ENCODE results near the gene CPED1. TPM values are rescaled to one million over a fixed set of nuclear protein-coding genes. Genes with fewer than 3 reads are reported as not detected.

CPED1 gene
- total RNA-seq, 2 experiments from 2014 or later, result not detected

GRCh38 chr7:121082400-121083101, 94.0 kb downstream of the CPED1 start:
- intact Hi-C loops (cut with micrococcal nuclease), result loop anchor here (5.0 kb wide), 1 partner anchor 225 kb away; the partner anchor contains the start of gene TSPAN12
- Mint-ChIP-seq H3K9me3 (no peaks in the 10 kb centered on the region), H3K27me3 (ENCODE audit: low read depth) (peaks cover 4% of the 10 kb centered on the region), H3K27ac (no peak overlapping the region), H3K4me3 (no peak overlapping the region), H3K36me3 (ENCODE audit: low read depth) (no peaks in the 10 kb centered on the region), H3K4me1 (ENCODE audit: low read depth) (no peaks in the 10 kb centered on the region)
- DNase-seq, result no peak
- CTCF ChIA-PET, result interaction anchor here (0.7 to 3.2 kb wide), 8 partner anchors 20 to 291 kb away, joined by 3 to 36 read pairs (median 6); partner anchors contain the start of gene CPED1

- H3K4me3 Mint-ChIP-seq, result no peak overlapping the region
- CTCF ChIA-PET, result interaction anchor here (0.9 to 3.2 kb wide), 5 partner anchors 81 to 292 kb away, joined by 5 to 36 read pairs (median 9); partner anchors contain the start of gene CPED1
- intact Hi-C loops (cut with micrococcal nuclease), result loop anchor here (5.0 kb wide), 1 partner anchor 226 kb away; the partner anchor contains the start of gene TSPAN12
- H3K36me3 Mint-ChIP-seq (ENCODE audit: low read depth), result no peaks in the 10 kb centered on the region
- DNase-seq, result no peak
- H3K27ac Mint-ChIP-seq, result no peak overlapping the region
- no peaks in the 10 kb centered on the region for H3K9me3 Mint-ChIP-seq
- H3K27me3 Mint-ChIP-seq (ENCODE audit: low read depth), result peaks cover 4% of the 10 kb centered on the region
- H3K4me1 Mint-ChIP-seq (ENCODE audit: low read depth), result no peaks in the 10 kb centered on the region
Observed at GRCh38 chr7:121083138-121083789, 94.8 kb downstream of the CPED1 start.

- no peak overlapping the region for H3K27ac Mint-ChIP-seq
- H3K36me3 Mint-ChIP-seq (ENCODE audit: low read depth), result no peaks in the 10 kb centered on the region
- CTCF ChIA-PET, result interaction anchor here (1.5 to 3.2 kb wide), 5 partner anchors 25 to 292 kb away, joined by 4 to 36 read pairs (median 9); partner anchors contain the start of gene CPED1
- no peaks in the 10 kb centered on the region for H3K4me1 Mint-ChIP-seq (ENCODE audit: low read depth)
- H3K9me3 Mint-ChIP-seq, result no peaks in the 10 kb centered on the region
- no peak overlapping the region for H3K4me3 Mint-ChIP-seq
- intact Hi-C loops (cut with micrococcal nuclease), result loop anchor here (5.0 kb wide), 1 partner anchor 227 kb away; the partner anchor contains the start of gene TSPAN12
- no peak for DNase-seq
- H3K27me3 Mint-ChIP-seq (ENCODE audit: low read depth), result peaks cover 3% of the 10 kb centered on the region
Observed at GRCh38 chr7:121083790-121084251, 95.3 kb downstream of the CPED1 start.

DNA sequence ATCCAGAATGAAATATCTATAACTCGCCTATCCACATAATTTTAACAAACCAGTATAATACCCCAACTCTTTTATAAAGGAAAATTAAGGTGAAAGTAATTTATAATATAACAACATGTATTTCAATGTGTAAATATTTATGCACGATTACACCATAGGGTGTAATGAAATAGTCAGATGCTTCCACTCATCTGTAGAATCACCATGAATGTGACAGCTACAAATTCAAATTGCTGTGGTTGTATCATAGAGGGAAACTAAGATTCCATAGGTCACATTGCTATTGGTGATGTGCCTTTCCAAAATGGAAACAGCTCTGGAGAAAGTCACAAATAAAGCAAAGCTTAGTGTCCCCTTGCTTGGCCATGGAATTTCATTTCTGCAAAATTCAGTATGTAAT, 95.7 kb downstream of the CPED1 start:
- Mint-ChIP-seq H3K4me3 (no peak overlapping the region), H3K36me3 (ENCODE audit: low read depth) (no peaks in the 10 kb centered on the region), H3K27me3 (ENCODE audit: low read depth) (no peaks in the 10 kb centered on the region), H3K27ac (no peak overlapping the region), H3K9me3 (no peaks in the 10 kb centered on the region), H3K4me1 (ENCODE audit: low read depth) (no peaks in the 10 kb centered on the region)
- CTCF ChIA-PET, result interaction anchor here (1.5 to 2.6 kb wide), 3 partner anchors 26 to 293 kb away, joined by 4 to 9 read pairs (median 5); no protein-coding TSS in a partner anchor
- intact Hi-C loops (cut with micrococcal nuclease), result loop anchor here (5.0 kb wide), 1 partner anchor 227 kb away; the partner anchor contains the start of gene TSPAN12
- DNase-seq, result no peak

GRCh38 chr7:121084748-121085336, 96.3 kb downstream of the CPED1 start:
- Mint-ChIP-seq H3K27ac (no peak overlapping the region), H3K9me3 (no peaks in the 10 kb centered on the region), H3K27me3 (ENCODE audit: low read depth) (no peaks in the 10 kb centered on the region), H3K4me3 (no peak overlapping the region), H3K4me1 (ENCODE audit: low read depth) (no peaks in the 10 kb centered on the region), H3K36me3 (ENCODE audit: low read depth) (no peaks in the 10 kb centered on the region)
- intact Hi-C loops (cut with micrococcal nuclease), result loop anchor here (5.0 kb wide), 1 partner anchor 228 kb away; the partner anchor contains the start of gene TSPAN12
- DNase-seq, result no peak
- CTCF ChIA-PET, result interaction anchor here (0.7 to 1.9 kb wide), 3 partner anchors 26 to 136 kb away, joined by 3 to 5 read pairs (median 4); no protein-coding TSS in a partner anchor

GRCh38 chr7:121085922-121086321, 97.4 kb downstream of the CPED1 start:
- intact Hi-C loops (cut with micrococcal nuclease), result no loop called here
- Mint-ChIP-seq H3K36me3 (ENCODE audit: low read depth) (no peaks in the 10 kb centered on the region), H3K4me1 (ENCODE audit: low read depth) (no peaks in the 10 kb centered on the region), H3K27ac (no peak overlapping the region), H3K27me3 (ENCODE audit: low read depth) (no peaks in the 10 kb centered on the region), H3K9me3 (no peaks in the 10 kb centered on the region), H3K4me3 (no peak overlapping the region)
- DNase-seq, result no peak
- CTCF ChIA-PET, result interaction anchor here (0.7 kb wide), 2 partner anchors 82 to 137 kb away, joined by 3 read pairs; no protein-coding TSS in a partner anchor

DNA sequence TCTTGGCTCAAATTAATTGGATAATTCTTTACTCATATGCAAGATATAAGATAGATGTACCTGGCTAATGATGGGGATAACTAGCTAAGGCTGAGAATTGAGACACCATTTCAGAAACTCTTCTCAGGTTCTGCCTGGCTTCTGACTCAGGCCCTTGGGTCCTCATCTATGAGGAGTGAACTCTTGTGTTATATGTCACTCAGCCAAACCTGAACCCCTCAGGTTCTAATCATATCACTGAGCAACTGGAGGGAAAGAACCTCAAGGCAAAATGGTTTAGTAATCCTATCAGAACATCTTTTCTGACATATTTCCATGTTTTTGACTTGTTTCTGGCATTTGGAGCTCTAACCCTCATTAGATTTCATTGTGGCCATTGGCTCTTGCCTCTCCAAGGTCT, 100.4 kb downstream of the CPED1 start:
- no peaks in the 10 kb centered on the region for H3K4me1 Mint-ChIP-seq (ENCODE audit: low read depth)
- no peak for DNase-seq
- no peak overlapping the region for H3K27ac Mint-ChIP-seq
- no peaks in the 10 kb centered on the region for H3K9me3 Mint-ChIP-seq
- intact Hi-C loops (cut with micrococcal nuclease), result no loop called here
- H3K36me3 Mint-ChIP-seq (ENCODE audit: low read depth), result no peaks in the 10 kb centered on the region
- CTCF ChIA-PET, result interaction anchor here (0.9 kb wide), 1 partner anchor 297 kb away, joined by 3 read pairs; no protein-coding TSS in a partner anchor
- no peaks in the 10 kb centered on the region for H3K27me3 Mint-ChIP-seq (ENCODE audit: low read depth)
- H3K4me3 Mint-ChIP-seq, result no peak overlapping the region

DNA sequence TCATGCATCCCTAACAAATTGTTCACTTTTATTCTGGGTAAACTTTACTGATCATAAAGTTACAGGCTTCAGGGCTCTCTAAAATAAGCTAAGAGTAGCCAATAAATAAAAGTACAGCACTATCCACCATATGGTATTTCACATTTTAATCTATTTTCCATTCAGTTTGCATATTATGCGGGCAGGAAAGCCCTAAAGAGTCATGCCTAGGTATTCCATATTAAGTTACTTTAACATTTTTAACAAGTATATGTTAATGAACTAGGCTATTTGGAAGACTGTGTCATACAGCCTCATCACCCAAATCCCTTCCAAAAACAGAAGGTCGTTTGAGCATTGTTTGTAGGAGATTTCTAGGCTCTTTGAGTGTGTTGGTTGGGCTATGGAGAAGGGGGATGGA, 106.3 kb downstream of the CPED1 start:
- H3K27ac Mint-ChIP-seq, result no peak overlapping the region
- H3K4me1 Mint-ChIP-seq (ENCODE audit: low read depth), result no peaks in the 10 kb centered on the region
- no peaks in the 10 kb centered on the region for H3K36me3 Mint-ChIP-seq (ENCODE audit: low read depth)
- CTCF ChIA-PET, result interaction anchor here (0.6 to 1.4 kb wide), 2 partner anchors 13 to 14 kb away, joined by 3 to 4 read pairs; no protein-coding TSS in a partner anchor
- H3K27me3 Mint-ChIP-seq (ENCODE audit: low read depth), result no peaks in the 10 kb centered on the region
- H3K9me3 Mint-ChIP-seq, result no peaks in the 10 kb centered on the region
- DNase-seq, result no peak
- H3K4me3 Mint-ChIP-seq, result no peak overlapping the region
- intact Hi-C loops (cut with micrococcal nuclease), result no loop called here

DNA sequence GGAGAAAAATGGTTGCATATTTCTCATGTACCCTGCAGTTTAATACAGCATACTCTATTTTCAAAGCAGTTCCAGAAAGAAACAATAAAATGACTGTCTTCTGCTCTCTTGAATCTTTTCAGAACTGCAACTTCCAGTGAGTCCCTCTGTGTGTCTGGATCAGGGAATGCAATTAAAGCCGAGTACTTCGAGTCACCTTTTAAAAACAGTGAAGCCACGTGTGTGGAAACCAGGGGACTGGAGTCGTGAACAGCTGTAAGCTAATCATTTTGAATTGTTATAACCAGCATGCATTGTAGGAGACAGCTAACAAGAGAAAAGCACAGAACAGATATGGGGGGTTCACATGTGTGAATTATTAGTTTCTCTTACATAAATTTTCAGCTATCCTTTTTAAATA, 109.1 kb downstream of the CPED1 start:
- intact Hi-C loops (cut with micrococcal nuclease), result no loop called here
- Mint-ChIP-seq H3K27ac (no peak overlapping the region), H3K4me1 (ENCODE audit: low read depth) (no peaks in the 10 kb centered on the region), H3K4me3 (no peak overlapping the region), H3K9me3 (no peaks in the 10 kb centered on the region), H3K27me3 (ENCODE audit: low read depth) (no peaks in the 10 kb centered on the region), H3K36me3 (ENCODE audit: low read depth) (no peaks in the 10 kb centered on the region)
- CTCF ChIA-PET, result interaction anchor here (1.0 kb wide), 1 partner anchor 111 kb away, joined by 3 read pairs; no protein-coding TSS in a partner anchor
- no peak for DNase-seq

DNA sequence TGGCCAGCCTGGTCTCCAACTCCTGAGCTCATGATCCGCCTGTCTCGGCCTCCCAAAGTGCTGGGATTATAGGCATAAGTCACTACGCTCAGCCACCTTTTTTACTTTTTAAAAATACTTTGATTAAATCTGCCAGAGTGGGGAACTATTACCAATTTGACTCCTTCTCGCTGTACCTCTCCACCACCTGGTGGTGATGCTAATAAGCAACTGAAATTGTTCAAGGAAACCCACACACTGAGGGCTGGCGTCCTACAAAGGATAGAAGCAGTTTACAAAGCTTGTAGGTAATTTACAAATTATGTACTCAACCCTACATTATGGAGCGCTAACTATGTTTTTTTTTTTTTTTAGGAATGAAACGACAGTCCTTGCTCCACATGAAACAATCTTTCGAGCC, 111.1 kb downstream of the CPED1 start:
- no peaks in the 10 kb centered on the region for H3K4me1 Mint-ChIP-seq (ENCODE audit: low read depth)
- H3K36me3 Mint-ChIP-seq (ENCODE audit: low read depth), result no peaks in the 10 kb centered on the region
- H3K9me3 Mint-ChIP-seq, result no peaks in the 10 kb centered on the region

DNA sequence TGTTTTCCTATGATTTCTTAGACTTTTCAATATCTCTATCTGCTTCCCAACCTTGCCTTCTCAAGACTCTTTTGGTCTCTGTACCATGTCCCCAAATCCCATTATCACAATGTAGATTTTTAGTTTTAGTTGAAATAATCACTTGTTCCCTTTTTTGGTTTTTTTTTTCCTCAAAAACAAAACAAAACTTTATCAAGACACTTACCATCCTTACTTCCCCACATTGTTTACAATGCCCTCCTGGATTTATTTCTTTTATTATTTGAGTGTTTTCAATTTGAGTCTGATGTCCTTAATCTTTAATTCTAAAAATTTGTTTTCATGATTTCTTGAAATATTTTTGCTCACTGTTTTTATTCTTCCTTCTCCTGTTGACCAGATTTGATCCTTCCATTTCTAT, 112.6 kb downstream of the CPED1 start:
- Mint-ChIP-seq H3K27ac (no peak overlapping the region), H3K36me3 (ENCODE audit: low read depth) (no peaks in the 10 kb centered on the region), H3K9me3 (no peaks in the 10 kb centered on the region), H3K4me3 (no peak overlapping the region), H3K4me1 (ENCODE audit: low read depth) (no peaks in the 10 kb centered on the region), H3K27me3 (ENCODE audit: low read depth) (no peaks in the 10 kb centered on the region)
- CTCF ChIA-PET, result interaction anchor here (1.6 kb wide), 1 partner anchor 113 kb away, joined by 6 read pairs; the partner anchor contains the start of gene CPED1
- DNase-seq, result no peak
- intact Hi-C loops (cut with micrococcal nuclease), result no loop called here

More for the DNA sequence above, 111.1 kb downstream of the CPED1 start:
- H3K4me3 Mint-ChIP-seq, result no peak overlapping the region
- no peak overlapping the region for H3K27ac Mint-ChIP-seq
- CTCF ChIA-PET, result interaction anchor here (2.1 kb wide), 1 partner anchor 9 kb away, joined by 7 read pairs; no protein-coding TSS in a partner anchor
- no peaks in the 10 kb centered on the region for H3K27me3 Mint-ChIP-seq (ENCODE audit: low read depth)
- DNase-seq, result no peak
- intact Hi-C loops (cut with micrococcal nuclease), result no loop called here

GRCh38 chr7:121101621-121102020, 113.1 kb downstream of the CPED1 start:
- Mint-ChIP-seq H3K9me3 (no peaks in the 10 kb centered on the region), H3K4me3 (no peak overlapping the region), H3K36me3 (ENCODE audit: low read depth) (no peaks in the 10 kb centered on the region), H3K4me1 (ENCODE audit: low read depth) (no peaks in the 10 kb centered on the region), H3K27me3 (ENCODE audit: low read depth) (peaks cover 2% of the 10 kb centered on the region), H3K27ac (no peak overlapping the region)
- intact Hi-C loops (cut with micrococcal nuclease), result no loop called here
- DNase-seq, result no peak
- CTCF ChIA-PET, result interaction anchor here (1.6 kb wide), 1 partner anchor 114 kb away, joined by 6 read pairs; the partner anchor contains the start of gene CPED1

Data from activated naive CD4-positive, alpha-beta T cell treated with anti-CD3 and anti-CD28 coated beads for 36 hours (primary cell).